ENCODE measurements around the gene TBC1D2. TPM values are rescaled to one million over a fixed set of nuclear protein-coding genes. Genes with fewer than 3 reads are reported as not detected.

Gene TBC1D2
- total and polyA plus RNA-seq, 2 donors (not counting 1 experiment from before 2014, with no cell fraction given): 7.5 to 24.9 TPM

GRCh38 chr9:98300611-98301010, 45.2 kb upstream of the TBC1D2 start:
- Histone ChIP-seq H3K27ac (ENCODE audit: insufficient read depth, low read length) (no peak overlapping the region), H3K36me3 (ENCODE audit: control insufficient read depth, insufficient read depth, low read length) (no peaks in the 10 kb centered on the region), H3K4me2 (ENCODE audit: extremely low read depth, insufficient read depth, low read length) (no peak overlapping the region), H3K4me1 (ENCODE audit: control insufficient read depth, extremely low read depth, insufficient read depth, low read length) (no peaks in the 10 kb centered on the region), H3K4me3 (replicated peaks in 1 of 4; ENCODE audit: control extremely low read depth in 1 of 4, insufficient read depth in 1 of 4, low read depth in 3 of 4, low read length in 4 of 4) (no peak overlapping the region), H3K9me3 (ENCODE audit: control insufficient read depth, insufficient read depth, low read depth, low read length) (no peaks in the 10 kb centered on the region), H3K27me3 (ENCODE audit: control insufficient read depth, insufficient read depth, low read length) (no peaks in the 10 kb centered on the region), H2AFZ (ENCODE audit: low read length) (no peak overlapping the region), H3K79me2 (ENCODE audit: control insufficient read depth, insufficient read depth, low read length) (no peaks in the 10 kb centered on the region), H3K9ac (ENCODE audit: insufficient read depth, low read length) (no peak overlapping the region), H4K20me1 (ENCODE audit: control insufficient read depth, extremely low read depth, insufficient read depth, low read length) (no peaks in the 10 kb centered on the region)
- TF ChIP-seq EZH2 (IDR thresholded peaks at IDR 0.05; ENCODE audit: low read length, missing control alignments): no peak
- TF ChIP-seq CTCF (conservative IDR thresholded peaks at IDR 0.05 in 1 of 2, IDR thresholded peaks at IDR 0.05 in 1 of 2; ENCODE audit: low read depth in 1 of 2, low read length in 2 of 2): no peak
- no peak for DNase-seq (ENCODE audit: low read depth in 2 of 2)

- no peak overlapping the region for H3K4me2 ChIP-seq (ENCODE audit: extremely low read depth, insufficient read depth, low read length)
- no peaks in the 10 kb centered on the region for H4K20me1 ChIP-seq (ENCODE audit: control insufficient read depth, extremely low read depth, insufficient read depth, low read length)
- H2AFZ ChIP-seq (ENCODE audit: low read length): no peak overlapping the region
- H3K27ac ChIP-seq (ENCODE audit: insufficient read depth, low read length): no peak overlapping the region
- no peaks in the 10 kb centered on the region for H3K4me1 ChIP-seq (ENCODE audit: control insufficient read depth, extremely low read depth, insufficient read depth, low read length)
- no peaks in the 10 kb centered on the region for H3K9me3 ChIP-seq (ENCODE audit: control insufficient read depth, insufficient read depth, low read depth, low read length)
- no peaks in the 10 kb centered on the region for H3K27me3 ChIP-seq (ENCODE audit: control insufficient read depth, insufficient read depth, low read length)
- H3K9ac ChIP-seq (ENCODE audit: insufficient read depth, low read length): no peak overlapping the region
- no peaks in the 10 kb centered on the region for H3K79me2 ChIP-seq (ENCODE audit: control insufficient read depth, insufficient read depth, low read length)
- no peaks in the 10 kb centered on the region for H3K36me3 ChIP-seq (ENCODE audit: control insufficient read depth, insufficient read depth, low read length)
- TF ChIP-seq EZH2 (IDR thresholded peaks at IDR 0.05; ENCODE audit: low read length, missing control alignments) (no peak), CTCF (conservative IDR thresholded peaks at IDR 0.05 in 1 of 2, IDR thresholded peaks at IDR 0.05 in 1 of 2; ENCODE audit: low read depth in 1 of 2, low read length in 2 of 2) (no peak)
- DNase-seq (ENCODE audit: low read depth in 2 of 2): no peak
- H3K4me3 ChIP-seq (replicated peaks in 1 of 4; ENCODE audit: control extremely low read depth in 1 of 4, insufficient read depth in 1 of 4, low read depth in 3 of 4, low read length in 4 of 4): no peak overlapping the region
These were observed 43.0 kb upstream of the TBC1D2 start for GRCh38 chr9:98298476-98298875.

- H2AFZ ChIP-seq (ENCODE audit: low read length): no peak overlapping the region
- no peaks in the 10 kb centered on the region for H3K36me3 ChIP-seq (ENCODE audit: control insufficient read depth, insufficient read depth, low read length)
- no peak overlapping the region for H3K4me3 ChIP-seq (replicated peaks in 1 of 4; ENCODE audit: control extremely low read depth in 1 of 4, insufficient read depth in 1 of 4, low read depth in 3 of 4, low read length in 4 of 4)
- H4K20me1 ChIP-seq (ENCODE audit: control insufficient read depth, extremely low read depth, insufficient read depth, low read length): no peaks in the 10 kb centered on the region
- no peaks in the 10 kb centered on the region for H3K79me2 ChIP-seq (ENCODE audit: control insufficient read depth, insufficient read depth, low read length)
- no peaks in the 10 kb centered on the region for H3K9me3 ChIP-seq (ENCODE audit: control insufficient read depth, insufficient read depth, low read depth, low read length)
- H3K27ac ChIP-seq (ENCODE audit: insufficient read depth, low read length): no peak overlapping the region
- no peak for DNase-seq (ENCODE audit: low read depth in 2 of 2)
- TF ChIP-seq CTCF (conservative IDR thresholded peaks at IDR 0.05 in 1 of 2, IDR thresholded peaks at IDR 0.05 in 1 of 2; ENCODE audit: low read depth in 1 of 2, low read length in 2 of 2) (no peak), EZH2 (IDR thresholded peaks at IDR 0.05; ENCODE audit: low read length, missing control alignments) (no peak)
- H3K4me2 ChIP-seq (ENCODE audit: extremely low read depth, insufficient read depth, low read length): no peak overlapping the region
- H3K4me1 ChIP-seq (ENCODE audit: control insufficient read depth, extremely low read depth, insufficient read depth, low read length): no peaks in the 10 kb centered on the region
- H3K9ac ChIP-seq (ENCODE audit: insufficient read depth, low read length): no peak overlapping the region
- no peaks in the 10 kb centered on the region for H3K27me3 ChIP-seq (ENCODE audit: control insufficient read depth, insufficient read depth, low read length)
These were observed 40.4 kb upstream of the TBC1D2 start for GRCh38 chr9:98295824-98296223.

All from fibroblast of lung (primary cell).